ENCODE results near the gene SIRPB2. TPM values are rescaled to one million over a fixed set of nuclear protein-coding genes. Genes with fewer than 3 reads are reported as not detected.

Gene SIRPB2
- polyA plus RNA-seq, 1 donor from 2014 or later, result not detected

DNA sequence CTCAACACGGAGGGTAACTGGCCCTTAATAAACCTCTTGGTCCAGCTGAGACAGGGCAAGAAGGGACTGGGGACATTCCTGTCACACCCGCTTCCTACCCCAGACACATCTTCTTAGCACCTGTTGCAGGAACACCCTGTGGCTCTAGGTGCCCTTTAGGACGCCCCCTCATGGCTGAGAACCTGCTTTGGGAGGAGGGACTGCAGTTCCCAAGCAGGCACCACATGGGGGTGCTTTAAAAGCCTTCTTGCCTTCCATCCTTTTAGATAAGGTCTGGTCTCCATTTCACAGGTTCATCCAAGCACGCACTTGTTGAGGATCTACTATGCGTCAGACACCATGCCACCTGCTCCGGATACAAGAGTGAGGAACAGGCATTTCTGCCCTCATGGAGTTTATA is 51.2 kb downstream of the SIRPB2 start:
- Histone ChIP-seq H4K20me1 (ENCODE audit: insufficient read depth) (no peaks in the 10 kb centered on the region), H3K27ac (ENCODE audit: low read length) (no peak overlapping the region), H3K4me2 (ENCODE audit: low read length) (no peak overlapping the region), H3K36me3 (ENCODE audit: insufficient read depth, low read length) (no peaks in the 10 kb centered on the region), H3K9me3 (ENCODE audit: low read length) (no peaks in the 10 kb centered on the region), H2AFZ (ENCODE audit: low read depth, low read length) (no peak overlapping the region), H3K79me2 (replicated peaks; ENCODE audit: insufficient read depth, low read length) (no peaks in the 10 kb centered on the region), H3K9ac (ENCODE audit: low read length) (no peak overlapping the region), H3F3A (ENCODE audit: insufficient read depth, low read length, poor library complexity, severe bottlenecking) (no peaks in the 10 kb centered on the region), H3K27me3 (ENCODE audit: insufficient read depth, low read depth, low read length) (no peaks in the 10 kb centered on the region), H3K9me2 (ENCODE audit: insufficient read depth, low read length) (no peaks in the 10 kb centered on the region), H3K4me3 (ENCODE audit: low read length) (no peak overlapping the region)
- TF ChIP-seq RAD21 (conservative IDR thresholded peaks at IDR 0.05) (no peak), EZH2 (IDR thresholded peaks at IDR 0.05; ENCODE audit: borderline replicate concordance, insufficient read depth, low read length, poor library complexity, severe bottlenecking) (no peak), TAF1 (IDR thresholded peaks at IDR 0.05; ENCODE audit: low read depth) (no peak), EP300 (conservative IDR thresholded peaks at IDR 0.05; ENCODE audit: poor library complexity, severe bottlenecking) (no peak), SMC3 (conservative IDR thresholded peaks at IDR 0.05; ENCODE audit: poor library complexity) (no peak), MXI1 (conservative IDR thresholded peaks at IDR 0.05; ENCODE audit: poor library complexity, severe bottlenecking) (no peak)
- TF ChIP-seq, protein P1, sequence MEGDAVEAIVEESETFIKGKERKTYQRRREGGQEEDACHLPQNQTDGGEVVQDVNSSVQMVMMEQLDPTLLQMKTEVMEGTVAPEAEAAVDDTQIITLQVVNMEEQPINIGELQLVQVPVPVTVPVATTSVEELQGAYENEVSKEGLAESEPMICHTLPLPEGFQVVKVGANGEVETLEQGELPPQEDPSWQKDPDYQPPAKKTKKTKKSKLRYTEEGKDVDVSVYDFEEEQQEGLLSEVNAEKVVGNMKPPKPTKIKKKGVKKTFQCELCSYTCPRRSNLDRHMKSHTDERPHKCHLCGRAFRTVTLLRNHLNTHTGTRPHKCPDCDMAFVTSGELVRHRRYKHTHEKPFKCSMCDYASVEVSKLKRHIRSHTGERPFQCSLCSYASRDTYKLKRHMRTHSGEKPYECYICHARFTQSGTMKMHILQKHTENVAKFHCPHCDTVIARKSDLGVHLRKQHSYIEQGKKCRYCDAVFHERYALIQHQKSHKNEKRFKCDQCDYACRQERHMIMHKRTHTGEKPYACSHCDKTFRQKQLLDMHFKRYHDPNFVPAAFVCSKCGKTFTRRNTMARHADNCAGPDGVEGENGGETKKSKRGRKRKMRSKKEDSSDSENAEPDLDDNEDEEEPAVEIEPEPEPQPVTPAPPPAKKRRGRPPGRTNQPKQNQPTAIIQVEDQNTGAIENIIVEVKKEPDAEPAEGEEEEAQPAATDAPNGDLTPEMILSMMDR (IDR thresholded peaks at IDR 0.05; ENCODE audit: poor library complexity, severe bottlenecking), result no peak
- TF ChIP-seq, protein P2, sequence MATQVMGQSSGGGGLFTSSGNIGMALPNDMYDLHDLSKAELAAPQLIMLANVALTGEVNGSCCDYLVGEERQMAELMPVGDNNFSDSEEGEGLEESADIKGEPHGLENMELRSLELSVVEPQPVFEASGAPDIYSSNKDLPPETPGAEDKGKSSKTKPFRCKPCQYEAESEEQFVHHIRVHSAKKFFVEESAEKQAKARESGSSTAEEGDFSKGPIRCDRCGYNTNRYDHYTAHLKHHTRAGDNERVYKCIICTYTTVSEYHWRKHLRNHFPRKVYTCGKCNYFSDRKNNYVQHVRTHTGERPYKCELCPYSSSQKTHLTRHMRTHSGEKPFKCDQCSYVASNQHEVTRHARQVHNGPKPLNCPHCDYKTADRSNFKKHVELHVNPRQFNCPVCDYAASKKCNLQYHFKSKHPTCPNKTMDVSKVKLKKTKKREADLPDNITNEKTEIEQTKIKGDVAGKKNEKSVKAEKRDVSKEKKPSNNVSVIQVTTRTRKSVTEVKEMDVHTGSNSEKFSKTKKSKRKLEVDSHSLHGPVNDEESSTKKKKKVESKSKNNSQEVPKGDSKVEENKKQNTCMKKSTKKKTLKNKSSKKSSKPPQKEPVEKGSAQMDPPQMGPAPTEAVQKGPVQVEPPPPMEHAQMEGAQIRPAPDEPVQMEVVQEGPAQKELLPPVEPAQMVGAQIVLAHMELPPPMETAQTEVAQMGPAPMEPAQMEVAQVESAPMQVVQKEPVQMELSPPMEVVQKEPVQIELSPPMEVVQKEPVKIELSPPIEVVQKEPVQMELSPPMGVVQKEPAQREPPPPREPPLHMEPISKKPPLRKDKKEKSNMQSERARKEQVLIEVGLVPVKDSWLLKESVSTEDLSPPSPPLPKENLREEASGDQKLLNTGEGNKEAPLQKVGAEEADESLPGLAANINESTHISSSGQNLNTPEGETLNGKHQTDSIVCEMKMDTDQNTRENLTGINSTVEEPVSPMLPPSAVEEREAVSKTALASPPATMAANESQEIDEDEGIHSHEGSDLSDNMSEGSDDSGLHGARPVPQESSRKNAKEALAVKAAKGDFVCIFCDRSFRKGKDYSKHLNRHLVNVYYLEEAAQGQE (IDR thresholded peaks at IDR 0.05; ENCODE audit: borderline replicate concordance), result no peak

DNA sequence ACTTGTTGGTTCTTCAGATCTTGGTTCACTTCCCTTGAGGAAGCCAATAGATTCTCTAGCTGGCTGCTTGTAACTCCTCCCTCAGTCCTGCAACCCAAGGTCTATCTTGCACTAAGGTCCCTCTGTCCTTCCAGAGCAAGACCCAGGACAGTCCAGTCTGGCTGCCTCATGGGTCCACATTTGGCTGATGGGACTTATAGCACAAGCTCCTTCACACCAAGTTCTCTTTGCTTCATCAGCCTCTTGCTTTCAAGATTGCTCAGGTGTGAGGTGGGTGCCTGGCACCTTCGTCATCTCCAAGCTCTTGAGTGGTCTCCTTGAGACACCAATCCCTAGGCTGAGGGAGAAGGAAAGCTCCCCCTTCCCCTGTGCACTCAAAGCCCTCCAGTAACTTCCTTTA is 52.9 kb downstream of the SIRPB2 start:
- H3K4me2 ChIP-seq (ENCODE audit: low read length), result no peak overlapping the region
- TF ChIP-seq EP300 (conservative IDR thresholded peaks at IDR 0.05; ENCODE audit: poor library complexity, severe bottlenecking) (no peak), RAD21 (conservative IDR thresholded peaks at IDR 0.05) (no peak), MXI1 (conservative IDR thresholded peaks at IDR 0.05; ENCODE audit: poor library complexity, severe bottlenecking) (no peak), SMC3 (conservative IDR thresholded peaks at IDR 0.05; ENCODE audit: poor library complexity) (no peak), POLR2AphosphoS5 (IDR thresholded peaks at IDR 0.05) (no peak), EZH2 (IDR thresholded peaks at IDR 0.05; ENCODE audit: borderline replicate concordance, insufficient read depth, low read length, poor library complexity, severe bottlenecking) (no peak), TAF1 (IDR thresholded peaks at IDR 0.05; ENCODE audit: low read depth) (no peak)
- TF ChIP-seq, protein P2 (IDR thresholded peaks at IDR 0.05; ENCODE audit: borderline replicate concordance), result no peak
- TF ChIP-seq, protein P1 (IDR thresholded peaks at IDR 0.05; ENCODE audit: poor library complexity, severe bottlenecking), result no peak

More for the DNA sequence above, 52.9 kb downstream of the SIRPB2 start:
- H3K9me2 ChIP-seq (ENCODE audit: insufficient read depth, low read length), result no peaks in the 10 kb centered on the region
- H3F3A ChIP-seq (ENCODE audit: insufficient read depth, low read length, poor library complexity, severe bottlenecking), result no peaks in the 10 kb centered on the region
- H3K9me3 ChIP-seq (ENCODE audit: low read length), result peaks cover 5% of the 10 kb centered on the region
- H3K9ac ChIP-seq (ENCODE audit: low read length), result no peak overlapping the region
- H3K79me2 ChIP-seq (replicated peaks; ENCODE audit: insufficient read depth, low read length), result no peaks in the 10 kb centered on the region
- no peaks in the 10 kb centered on the region for H3K36me3 ChIP-seq (ENCODE audit: insufficient read depth, low read length)
- no peak overlapping the region for H3K27ac ChIP-seq (ENCODE audit: low read length)
- no peak overlapping the region for H2AFZ ChIP-seq (ENCODE audit: low read depth, low read length)
- no peaks in the 10 kb centered on the region for H4K20me1 ChIP-seq (ENCODE audit: insufficient read depth)
- no peaks in the 10 kb centered on the region for H3K27me3 ChIP-seq (ENCODE audit: insufficient read depth, low read depth, low read length)
- no peak overlapping the region for H3K4me3 ChIP-seq (ENCODE audit: low read length)
